Lower leg skin (tissue), 4 donors: ENCODE results near the gene PTBP1. TPM values are rescaled to one million over a fixed set of nuclear protein-coding genes. Genes with fewer than 3 reads are reported as not detected.

Experiments used
- DNase-seq, 2 donors: peaks; one replicate each; pipeline ENCODE4 v3.0.0-alpha.2; 2019; ENCODE audit warnings: low spot score in 2 of 2
- H3K4me3 ChIP-seq: fragments of 200-600 bp; sonication (generic); 2 replicates; pipeline ENCODE4 v1.5.1; 2017; ENCODE audit warnings: mild to moderate bottlenecking, low read depth; ENCODE audit not compliant: poor library complexity, severe bottlenecking
- POLR2A ChIP-seq, 2 donors: fragments of 450-650 bp; IDR thresholded peaks; one replicate each; pipeline ENCODE4 v1.6.1; 2016 to 2017; ENCODE audit warnings: antibody characterized with exemption in 2 of 2, mild to moderate bottlenecking in 1 of 2, moderate library complexity in 1 of 2
- WGBS, 2 donors: methylation state at CpG; one replicate each; pipeline ENCODE4 v1.1.5; 2018; 5-methylcytosine and 5-hydroxymethylcytosine counted together
- intact Hi-C: fragments of 100-400 bp; cut with DNase I; formaldehyde crosslinking; loops from one replicate; pipeline ENCODE4 v1.15.0; 2023; ENCODE audit warnings: low total_unique reads
- total RNA-seq, 4 donors: library from RNA; depleted of rRNA; stranded (reverse); fragments of >200 nt; gene quantifications; one replicate each; pipeline ENCODE4 v1.1.0, GENCODE V29; 2016
- TF ChIP-seq, protein P1 (sequence below), 3 donors: fragments of 450-650 bp; IDR thresholded peaks; one replicate each; pipeline ENCODE4 v1.5.1; 2016; ENCODE audit warnings: antibody characterized with exemption in 3 of 3, mild to moderate bottlenecking in 3 of 3, moderate library complexity in 2 of 3

Gene PTBP1
- total RNA-seq, 4 donors from 2014 or later = 167 to 237 (median 205) TPM

DNA sequence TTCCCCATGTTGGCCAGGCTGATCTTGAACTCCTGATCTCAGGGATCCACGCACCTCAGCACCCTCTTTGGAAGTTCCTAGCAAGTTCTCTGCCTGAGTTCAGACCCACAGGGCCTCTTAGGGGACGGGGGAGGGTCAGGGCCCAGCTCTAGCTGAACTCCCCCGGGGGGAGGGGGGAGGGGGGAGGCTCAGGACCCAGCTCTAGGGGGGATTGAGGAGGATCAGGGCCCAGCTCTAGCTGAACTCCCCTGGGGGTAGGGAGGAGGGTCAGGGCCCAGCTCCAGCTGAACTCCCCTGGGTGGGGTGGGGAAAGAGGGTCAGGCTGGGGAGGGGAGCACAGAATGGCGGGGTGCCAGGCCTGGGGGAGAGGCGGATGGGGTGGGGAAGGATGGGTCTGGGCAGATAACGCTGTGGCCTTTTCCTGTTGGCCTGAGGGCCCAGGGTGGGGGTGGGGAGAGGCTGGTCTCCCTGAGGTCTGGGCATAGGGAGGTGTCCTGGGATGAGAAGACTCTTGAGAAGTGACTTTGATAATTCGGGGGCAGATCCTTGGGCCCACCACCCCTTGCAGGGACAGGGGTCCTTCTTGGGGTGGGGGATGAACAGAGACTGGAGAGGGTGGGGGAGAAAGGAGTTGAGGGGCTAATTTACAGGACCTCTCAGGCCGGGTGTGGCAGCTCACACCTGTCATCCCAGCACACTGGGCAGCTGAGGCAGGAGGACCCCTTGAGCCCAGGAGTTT is 5.5 kb upstream of the PTBP1 start:
- no peak overlapping the region for H3K4me3 ChIP-seq
- 44 to 53% methylated on average over 8 of the region's 8 CpGs for WGBS, 2 donors
- no peak for TF ChIP-seq POLR2A (IDR thresholded peaks at IDR 0.05)
- TF ChIP-seq, protein P1, sequence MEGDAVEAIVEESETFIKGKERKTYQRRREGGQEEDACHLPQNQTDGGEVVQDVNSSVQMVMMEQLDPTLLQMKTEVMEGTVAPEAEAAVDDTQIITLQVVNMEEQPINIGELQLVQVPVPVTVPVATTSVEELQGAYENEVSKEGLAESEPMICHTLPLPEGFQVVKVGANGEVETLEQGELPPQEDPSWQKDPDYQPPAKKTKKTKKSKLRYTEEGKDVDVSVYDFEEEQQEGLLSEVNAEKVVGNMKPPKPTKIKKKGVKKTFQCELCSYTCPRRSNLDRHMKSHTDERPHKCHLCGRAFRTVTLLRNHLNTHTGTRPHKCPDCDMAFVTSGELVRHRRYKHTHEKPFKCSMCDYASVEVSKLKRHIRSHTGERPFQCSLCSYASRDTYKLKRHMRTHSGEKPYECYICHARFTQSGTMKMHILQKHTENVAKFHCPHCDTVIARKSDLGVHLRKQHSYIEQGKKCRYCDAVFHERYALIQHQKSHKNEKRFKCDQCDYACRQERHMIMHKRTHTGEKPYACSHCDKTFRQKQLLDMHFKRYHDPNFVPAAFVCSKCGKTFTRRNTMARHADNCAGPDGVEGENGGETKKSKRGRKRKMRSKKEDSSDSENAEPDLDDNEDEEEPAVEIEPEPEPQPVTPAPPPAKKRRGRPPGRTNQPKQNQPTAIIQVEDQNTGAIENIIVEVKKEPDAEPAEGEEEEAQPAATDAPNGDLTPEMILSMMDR (IDR thresholded peaks at IDR 0.05) = no peak
- intact Hi-C loops = no loop called here
- DNase-seq = no peak

DNA sequence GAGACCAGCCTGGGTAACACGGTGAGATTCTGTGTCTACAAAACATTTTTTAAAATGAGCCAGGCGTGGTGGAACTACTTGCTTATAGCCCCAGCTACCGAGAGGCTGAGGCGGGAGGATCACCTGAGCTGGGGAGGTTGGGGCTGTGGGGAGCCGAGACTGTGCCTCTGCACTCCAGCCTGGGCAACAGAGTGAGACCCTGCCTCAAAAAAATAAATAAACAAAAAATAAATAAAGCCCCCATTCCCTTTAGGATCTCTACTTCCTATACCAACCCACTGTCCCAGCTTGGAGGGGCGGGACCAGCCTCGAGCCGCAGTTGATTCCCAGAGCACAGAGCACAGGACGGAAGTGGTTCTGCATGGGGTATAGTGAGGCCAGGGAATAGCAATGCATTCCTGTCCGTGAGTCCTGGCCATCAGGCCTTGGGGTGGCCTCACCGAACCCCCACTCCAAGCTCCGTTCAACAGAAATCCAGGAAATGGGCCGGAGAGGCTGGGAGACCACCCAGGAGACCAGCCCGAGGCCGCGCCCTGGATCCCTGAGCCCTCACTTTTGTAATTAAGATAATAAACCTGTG is 4.9 kb upstream of the PTBP1 start:
- no peak overlapping the region for H3K4me3 ChIP-seq
- intact Hi-C loops = no loop called here
- TF ChIP-seq POLR2A (IDR thresholded peaks at IDR 0.05) = no peak
- TF ChIP-seq, protein P1 (IDR thresholded peaks at IDR 0.05) = no peak
- no peak for DNase-seq
- 72 to 77% methylated on average over 16 of the region's 16 CpGs for WGBS, 2 donors

GRCh38 chr19:793806-794205 is 3.4 kb upstream of the PTBP1 start:
- no peak overlapping the region for H3K4me3 ChIP-seq
- TF ChIP-seq POLR2A (IDR thresholded peaks at IDR 0.05) = no peak
- TF ChIP-seq, protein P1 (IDR thresholded peaks at IDR 0.05) = no peak
- 93 to 97% methylated on average over 12 of the region's 12 CpGs for WGBS, 2 donors
- intact Hi-C loops = no loop called here
- DNase-seq = no peak

- no peak overlapping the region for H3K4me3 ChIP-seq
- DNase-seq = no peak
- TF ChIP-seq, protein P1 (IDR thresholded peaks at IDR 0.05) = no peak
- intact Hi-C loops = no loop called here
- WGBS, 2 donors = 58 to 79% methylated on average over 20 to 28 of the region's 28 CpGs
These were observed 2.1 kb upstream of the PTBP1 start for GRCh38 chr19:795073-795611.

GRCh38 chr19:795691-796581 is 1.3 kb upstream of the PTBP1 start:
- intact Hi-C loops = no loop called here
- no peak for DNase-seq
- H3K4me3 ChIP-seq = peak overlapping the region; percentile 53
- TF ChIP-seq POLR2A (IDR thresholded peaks at IDR 0.05) = no peak
- WGBS, 2 donors = 80% methylated on average over 34 to 36 of the region's 39 CpGs
